ENCODE measurements around the gene YWHAG.

DNA sequence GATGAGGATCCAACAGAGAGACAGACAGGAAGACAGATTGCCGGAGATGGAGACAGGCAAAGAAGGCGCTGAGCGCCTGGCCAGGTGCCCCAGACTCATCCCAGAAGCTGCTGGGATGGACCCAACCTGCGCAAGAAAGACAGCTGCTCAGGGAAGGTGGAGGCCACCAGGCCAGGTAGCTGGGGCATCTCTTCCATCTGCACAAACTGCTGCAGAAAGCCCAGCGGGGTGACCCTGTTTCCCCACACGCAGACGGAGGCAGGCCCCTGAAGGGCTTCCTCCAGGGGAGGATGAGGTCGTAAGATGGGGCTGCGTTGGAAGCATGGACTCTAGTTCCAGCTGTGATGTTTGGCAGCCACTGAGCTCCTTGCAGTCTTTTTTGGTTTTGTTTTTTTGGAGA is 16.5 kb upstream of the YWHAG start:
- TF ChIP-seq, protein P1, sequence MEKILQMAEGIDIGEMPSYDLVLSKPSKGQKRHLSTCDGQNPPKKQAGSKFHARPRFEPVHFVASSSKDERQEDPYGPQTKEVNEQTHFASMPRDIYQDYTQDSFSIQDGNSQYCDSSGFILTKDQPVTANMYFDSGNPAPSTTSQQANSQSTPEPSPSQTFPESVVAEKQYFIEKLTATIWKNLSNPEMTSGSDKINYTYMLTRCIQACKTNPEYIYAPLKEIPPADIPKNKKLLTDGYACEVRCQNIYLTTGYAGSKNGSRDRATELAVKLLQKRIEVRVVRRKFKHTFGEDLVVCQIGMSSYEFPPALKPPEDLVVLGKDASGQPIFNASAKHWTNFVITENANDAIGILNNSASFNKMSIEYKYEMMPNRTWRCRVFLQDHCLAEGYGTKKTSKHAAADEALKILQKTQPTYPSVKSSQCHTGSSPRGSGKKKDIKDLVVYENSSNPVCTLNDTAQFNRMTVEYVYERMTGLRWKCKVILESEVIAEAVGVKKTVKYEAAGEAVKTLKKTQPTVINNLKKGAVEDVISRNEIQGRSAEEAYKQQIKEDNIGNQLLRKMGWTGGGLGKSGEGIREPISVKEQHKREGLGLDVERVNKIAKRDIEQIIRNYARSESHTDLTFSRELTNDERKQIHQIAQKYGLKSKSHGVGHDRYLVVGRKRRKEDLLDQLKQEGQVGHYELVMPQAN (IDR thresholded peaks at IDR 0.05; ENCODE audit: borderline replicate concordance): no peak
- no peak for TF ChIP-seq NFRKB (IDR thresholded peaks at IDR 0.05; ENCODE audit: low read depth)
- no peak for TF ChIP-seq HIVEP1 (CRISPR knock-in tag; IDR thresholded peaks at IDR 0.05)
